ENCODE results near the gene RASAL1. TPM values are rescaled to one million over a fixed set of nuclear protein-coding genes. Genes with fewer than 3 reads are reported as not detected.

RASAL1 gene
- total and polyA plus RNA-seq, 2 experiments from 2014 or later, result 2.7 to 8.2 TPM

GRCh38 chr12:113157218-113157859, 21.8 kb upstream of the RASAL1 start (continued):
- no peak for TF ChIP-seq ZNF462 (CRISPR knock-in tag; IDR thresholded peaks at IDR 0.05)
- no peak for TF ChIP-seq POLR2AphosphoS5 (IDR thresholded peaks at IDR 0.05; ENCODE audit: low read depth)

- ATAC-seq, result no peak
- Mint-ChIP-seq H3K9me3 (no peaks in the 10 kb centered on the region; the same call in 2 of the 3 replicates), H3K36me3 (ENCODE audit: low read depth) (peaks cover 35% of the 10 kb centered on the region), H3K4me1 (peaks cover 14% of the 10 kb centered on the region), H3K27me3 (ENCODE audit: insufficient read depth, low read depth, poor library complexity) (peaks cover 33% of the 10 kb centered on the region), H3K4me3 (no peak overlapping the region), H3K27ac (no peak overlapping the region)
- H3K4me3 ChIP-seq, result no peak overlapping the region
- H4K20me1 ChIP-seq (replicated peaks; ENCODE audit: insufficient read depth), result no peaks in the 10 kb centered on the region; the same call in 1 of the 2 replicates
- DNase-seq (ENCODE audit: low spot score), result no peak
- no peaks in the 10 kb centered on the region for H3K79me2 ChIP-seq (replicated peaks; ENCODE audit: insufficient read depth)
- peaks cover 31% of the 10 kb centered on the region for H3K27me3 ChIP-seq (ENCODE audit: insufficient read depth)
- no peak overlapping the region for H2AFZ ChIP-seq
- H3K36me3 ChIP-seq (ENCODE audit: insufficient read depth), result no peaks in the 10 kb centered on the region; the same call in 1 of the 2 replicates
- peaks cover 14% of the 10 kb centered on the region; the same call in 1 of the 2 replicates for H3K4me1 ChIP-seq (ENCODE audit: insufficient read depth)
- H3K9me2 ChIP-seq (ENCODE audit: insufficient read depth), result no peaks in the 10 kb centered on the region
- H3F3A ChIP-seq (replicated peaks; ENCODE audit: low read depth), result peaks cover 19% of the 10 kb centered on the region; the same call in 1 of the 2 replicates
- H3K4me2 ChIP-seq, result no peak overlapping the region
- H3K27ac ChIP-seq (ENCODE audit: low read depth), result no peak overlapping the region
- no peak for TF ChIP-seq POLR2AphosphoS5 (IDR thresholded peaks at IDR 0.05; ENCODE audit: low read depth)
- TF ChIP-seq JUNB (IDR thresholded peaks at IDR 0.05; ENCODE audit: unreplicated experiment), result no peak
- TF ChIP-seq EZH2 (IDR thresholded peaks at IDR 0.05; ENCODE audit: low read depth, unreplicated experiment), result no peak
- no peak for TF ChIP-seq ZNF114 (CRISPR knock-in tag; IDR thresholded peaks at IDR 0.05)
- TF ChIP-seq ZNF462 (CRISPR knock-in tag; IDR thresholded peaks at IDR 0.05), result no peak
- TF ChIP-seq ZNF331 (CRISPR knock-in tag; IDR thresholded peaks at IDR 0.05; ENCODE audit: low read depth), result no peak
- TF ChIP-seq EZH2phosphoT487 (IDR thresholded peaks at IDR 0.05; ENCODE audit: unreplicated experiment), result no peak
- no peak for TF ChIP-seq ETS1 (IDR thresholded peaks at IDR 0.05)
Observed at GRCh38 chr12:113155646-113156045, 20.1 kb upstream of the RASAL1 start.

Measured in GM23338 (cell line).